NCI-H128 (cell line): Measurements from ENCODE around the gene NCBP1.
"Not testable (repeated sequence)": the region's sequence is repeated elsewhere in the genome, so short reads cannot be mapped to it uniquely, and the experiment has no call there.

Experiments used
- DNase-seq: peaks from one replicate; lab custom pipeline; 2025; ENCODE audit not compliant: unreplicated experiment; lab: John Stamatoyannopoulos, UW

Gene NCBP1

GRCh38 chr9:97632985-97633858, at the start of gene NCBP1, which contains the start of gene TSTD2:
NCBP1 (plus strand) TSS chr9:97633821; CDS start chr9:97633882, 61 bp downstream.
TSTD2 (minus strand) TSS chr9:97633368; CDS start chr9:97627562, 5,806 bp downstream.
- DNase-seq, result peak; percentile 97

- not testable (repeated sequence) for DNase-seq
Measured at GRCh38 chr9:97584778-97585177, 48.8 kb upstream of the NCBP1 start.

- not testable (repeated sequence) for DNase-seq
Measured at GRCh38 chr9:97586909-97587308, 46.7 kb upstream of the NCBP1 start.

- DNase-seq, result no peak
Measured at GRCh38 chr9:97591535-97591934, 42.1 kb upstream of the NCBP1 start.

GRCh38 chr9:97592126-97592525, 41.5 kb upstream of the NCBP1 start:
- DNase-seq, result no peak

- DNase-seq, result no peak
Measured at GRCh38 chr9:97593960-97594359, 39.7 kb upstream of the NCBP1 start.

DNA sequence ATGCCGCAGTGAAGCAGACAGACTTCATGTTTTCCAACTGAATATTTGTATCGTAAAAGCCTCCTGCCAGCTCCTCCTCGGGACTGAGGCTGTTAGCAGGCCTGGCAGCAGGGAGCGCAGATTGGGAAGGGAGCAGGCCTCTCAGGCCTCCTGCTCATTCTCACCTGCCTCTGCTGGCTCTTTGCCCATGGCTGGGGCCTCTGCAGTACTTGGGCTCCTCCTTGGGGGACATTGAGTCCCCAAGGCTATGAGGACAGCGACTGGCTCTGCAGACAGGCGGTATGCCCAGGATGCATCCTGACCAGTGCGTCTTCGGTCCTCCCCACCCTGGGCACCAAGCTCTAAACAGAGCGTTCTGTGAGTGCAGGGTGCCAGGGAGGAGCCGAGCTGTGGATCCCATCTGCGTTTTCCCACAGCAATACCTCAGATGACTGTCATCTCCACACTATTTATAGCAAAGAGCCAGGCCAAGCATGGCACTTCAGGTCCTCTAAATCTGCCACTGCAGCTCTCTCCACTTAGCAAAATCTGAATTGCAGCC, 39.2 kb upstream of the NCBP1 start:
- peak; percentile 8 for DNase-seq

GRCh38 chr9:97596906-97597305, 36.7 kb upstream of the NCBP1 start:
- no peak for DNase-seq

- DNase-seq, result peak; percentile 25
Measured at GRCh38 chr9:97598461-97599288, 34.9 kb upstream of the NCBP1 start.

- DNase-seq, result no peak
Measured at GRCh38 chr9:97599314-97599846, 34.2 kb upstream of the NCBP1 start.

DNA sequence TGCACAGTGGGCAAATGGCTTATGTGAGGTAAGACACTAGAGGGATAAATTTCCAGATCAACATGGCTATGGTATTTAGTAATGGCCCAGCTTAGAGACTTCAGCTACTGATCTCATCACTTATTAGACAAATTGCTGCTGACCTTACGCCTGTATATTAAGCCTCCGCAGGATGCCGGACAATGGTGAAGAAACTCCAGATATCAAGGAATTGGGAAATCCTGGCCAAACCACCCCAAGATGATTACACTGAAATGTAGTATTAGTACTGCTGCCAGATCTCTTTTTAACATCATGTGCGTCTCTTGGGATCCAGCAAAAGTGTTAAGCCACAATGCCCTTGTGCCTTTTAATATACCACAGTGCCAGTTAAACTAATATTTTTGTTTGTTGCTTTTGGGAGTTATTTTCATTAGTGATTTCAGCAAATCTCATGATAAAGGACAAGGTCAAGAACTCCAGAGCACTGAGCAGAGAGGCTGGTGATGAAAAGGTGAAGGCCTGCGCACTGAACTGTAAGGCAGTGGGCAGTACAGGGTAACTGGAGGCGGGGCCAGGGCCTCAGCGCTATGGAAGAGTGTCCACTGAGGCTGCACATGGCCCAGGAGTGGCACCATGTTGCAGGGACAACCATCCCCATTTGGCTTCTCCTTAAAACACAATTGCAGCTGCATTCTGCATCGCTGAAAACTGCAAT, 32.9 kb upstream of the NCBP1 start:
- DNase-seq, result no peak

- no peak for DNase-seq
Measured at GRCh38 chr9:97601228-97601898, 32.3 kb upstream of the NCBP1 start.

DNA sequence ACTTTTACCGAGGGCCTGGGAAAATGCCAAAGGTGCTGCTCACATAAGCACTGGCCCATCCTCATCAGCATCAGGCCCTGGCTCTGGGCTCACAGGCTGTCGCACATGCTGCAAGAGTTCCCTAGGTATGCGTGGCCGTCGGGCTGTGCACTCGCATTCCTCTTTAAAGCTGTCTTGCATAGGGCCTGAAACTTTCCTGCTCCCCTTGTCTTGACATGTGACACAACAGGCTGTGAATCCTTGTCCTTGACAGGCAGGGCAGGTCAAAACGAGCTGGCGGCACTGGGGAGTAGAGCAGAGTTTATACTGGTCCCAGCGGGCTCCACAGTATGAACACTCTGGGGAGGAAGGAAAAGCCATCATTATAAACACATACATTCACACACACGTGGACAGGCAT, 31.2 kb upstream of the NCBP1 start:
- DNase-seq, result no peak

GRCh38 chr9:97604901-97605645, 28.5 kb upstream of the NCBP1 start:
- DNase-seq, result no peak

DNA sequence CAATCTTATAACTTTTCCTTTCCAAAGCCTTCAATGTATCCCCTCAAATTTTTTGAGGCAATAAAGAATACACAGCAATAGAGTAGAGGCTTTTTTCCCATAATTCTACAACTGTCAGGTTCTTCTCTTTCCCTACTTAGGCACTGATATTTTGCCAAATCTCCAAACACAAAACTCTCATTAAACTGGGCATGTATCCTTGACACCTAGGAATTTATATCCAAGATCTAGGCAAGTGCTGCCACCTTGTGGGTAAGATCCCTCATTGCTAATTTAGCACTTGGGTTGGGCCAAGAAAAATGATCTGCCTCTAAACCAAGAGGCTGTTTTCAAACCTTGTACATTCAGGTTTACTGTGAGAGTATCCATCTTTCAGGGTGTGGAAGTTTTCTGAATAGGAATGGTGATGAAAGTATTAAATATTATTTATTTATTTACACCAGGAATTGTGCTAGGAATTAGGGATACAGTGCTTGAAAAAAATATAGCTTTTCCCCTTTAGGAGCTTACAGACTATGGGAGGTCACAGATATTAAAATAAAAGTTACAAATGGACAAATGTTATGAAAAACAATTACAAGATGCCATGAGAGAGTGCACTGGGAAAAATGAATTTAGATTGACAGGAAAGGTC, 18.1 kb upstream of the NCBP1 start:
- DNase-seq, result peak; percentile 45

DNA sequence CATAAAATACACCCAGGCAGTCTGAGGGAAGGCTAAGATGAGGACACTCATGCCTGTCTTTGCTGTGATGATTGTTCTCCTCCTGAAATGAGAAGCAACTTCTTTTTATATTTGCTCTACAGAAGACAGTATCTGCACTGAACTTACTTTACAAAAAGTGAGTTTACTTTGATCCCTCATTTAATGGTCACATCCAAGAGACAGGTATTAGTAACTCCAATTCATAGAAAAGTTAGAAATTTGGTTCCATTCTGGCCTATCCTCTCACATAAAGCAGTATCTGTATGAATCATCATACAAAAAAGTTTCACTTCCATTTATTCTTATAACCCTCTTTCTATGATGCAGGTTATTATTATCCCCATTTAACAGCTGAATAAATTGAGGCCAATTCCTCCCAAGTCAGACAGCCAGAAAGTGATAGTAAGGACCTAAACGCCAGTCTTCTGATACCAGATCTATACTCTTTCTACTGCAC, 15.6 kb upstream of the NCBP1 start:
- no peak for DNase-seq

DNA sequence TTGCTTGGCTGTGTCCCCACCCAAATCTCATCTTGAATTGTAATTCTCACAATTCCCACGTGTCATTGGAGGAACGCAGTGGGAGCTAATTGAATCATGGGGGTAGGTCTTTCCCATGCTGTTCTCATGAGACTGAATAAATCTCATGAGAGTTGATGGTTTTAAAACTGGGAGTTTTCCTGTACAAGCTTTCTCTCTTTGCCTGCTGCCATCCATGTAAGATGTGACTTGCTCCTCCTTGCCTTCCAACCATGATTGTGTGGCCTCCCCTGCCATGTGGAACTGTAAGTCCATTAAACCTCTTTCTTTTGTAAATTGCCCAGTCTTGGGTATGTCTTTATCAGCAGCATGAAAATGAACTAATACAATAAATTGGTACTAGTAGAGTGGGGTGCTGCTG, 13.6 kb upstream of the NCBP1 start:
- not testable (repeated sequence) for DNase-seq

DNA sequence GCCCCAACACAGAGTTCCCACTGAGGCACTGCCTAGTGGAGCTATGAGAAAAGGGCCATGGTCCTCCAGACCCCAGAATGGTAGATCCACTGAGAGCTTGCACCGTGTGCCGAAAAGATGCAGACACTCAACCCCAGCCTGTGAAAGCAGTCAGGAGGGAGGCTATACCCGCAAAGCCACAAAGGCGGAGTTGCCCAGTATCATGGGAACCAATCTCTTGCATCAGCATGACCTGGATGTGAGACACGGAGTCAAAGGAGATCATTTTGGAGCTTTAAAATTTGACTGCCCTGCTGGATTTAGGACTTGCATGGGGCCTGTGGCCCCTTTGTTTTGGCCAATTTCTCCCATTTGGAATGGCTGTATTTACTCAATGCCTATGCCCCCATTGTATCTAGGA, 11.1 kb upstream of the NCBP1 start:
- not testable (repeated sequence) for DNase-seq

- DNase-seq, result no peak
Measured at GRCh38 chr9:97623946-97624345, 9.7 kb upstream of the NCBP1 start.
